Fibroblast of villous mesenchyme (primary cell): ENCODE data around the gene PAH. TPM values are rescaled to one million over a fixed set of nuclear protein-coding genes. Genes with fewer than 3 reads are reported as not detected.

Experiments used
- DNase-seq: peaks from one replicate; pipeline ENCODE4 v3.0.0-alpha.2; 2010; ENCODE audit warnings: low read depth
- H3K4me3 ChIP-seq: 2 replicates; pipeline ENCODE4 v1.5.1; 2011; ENCODE audit warnings: low read depth, mild to moderate bottlenecking, low read length
- total RNA-seq: library from RNA; depleted of rRNA; stranded (reverse); fragments of >200 nt; gene quantifications from 2 replicates; pipeline ENCODE4 v1.2.3, GENCODE V29; 2012
- TF ChIP-seq, protein P1 (sequence below): IDR thresholded peaks from 2 replicates; pipeline ENCODE4 v1.5.1; 2012; ENCODE audit warnings: low read depth, mild to moderate bottlenecking, low read length; ENCODE audit not compliant: insufficient read depth

The PAH gene
- total RNA-seq, 1 donor: not detected

DNA sequence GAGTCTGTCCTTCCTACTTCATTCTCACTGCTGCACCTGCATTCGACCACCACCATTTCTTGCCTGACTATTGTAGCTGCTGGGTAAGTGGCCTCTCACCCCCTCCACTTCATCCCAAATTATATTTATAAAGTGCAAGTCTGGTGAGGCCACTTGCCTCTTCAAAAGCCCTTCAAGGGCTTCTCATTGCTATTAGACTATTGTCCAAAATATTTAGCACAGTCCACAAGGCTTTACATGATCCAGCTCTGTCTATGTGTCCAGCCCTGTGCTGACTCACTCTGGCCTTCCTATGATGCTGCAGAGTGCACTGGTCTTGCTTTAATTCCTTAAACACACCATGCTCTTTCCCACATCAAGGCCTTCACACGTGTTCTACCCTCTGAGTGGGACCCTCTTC, 46.0 kb downstream of the PAH start:
- no peak for DNase-seq
- H3K4me3 ChIP-seq: no peak overlapping the region
- TF ChIP-seq, protein P1, sequence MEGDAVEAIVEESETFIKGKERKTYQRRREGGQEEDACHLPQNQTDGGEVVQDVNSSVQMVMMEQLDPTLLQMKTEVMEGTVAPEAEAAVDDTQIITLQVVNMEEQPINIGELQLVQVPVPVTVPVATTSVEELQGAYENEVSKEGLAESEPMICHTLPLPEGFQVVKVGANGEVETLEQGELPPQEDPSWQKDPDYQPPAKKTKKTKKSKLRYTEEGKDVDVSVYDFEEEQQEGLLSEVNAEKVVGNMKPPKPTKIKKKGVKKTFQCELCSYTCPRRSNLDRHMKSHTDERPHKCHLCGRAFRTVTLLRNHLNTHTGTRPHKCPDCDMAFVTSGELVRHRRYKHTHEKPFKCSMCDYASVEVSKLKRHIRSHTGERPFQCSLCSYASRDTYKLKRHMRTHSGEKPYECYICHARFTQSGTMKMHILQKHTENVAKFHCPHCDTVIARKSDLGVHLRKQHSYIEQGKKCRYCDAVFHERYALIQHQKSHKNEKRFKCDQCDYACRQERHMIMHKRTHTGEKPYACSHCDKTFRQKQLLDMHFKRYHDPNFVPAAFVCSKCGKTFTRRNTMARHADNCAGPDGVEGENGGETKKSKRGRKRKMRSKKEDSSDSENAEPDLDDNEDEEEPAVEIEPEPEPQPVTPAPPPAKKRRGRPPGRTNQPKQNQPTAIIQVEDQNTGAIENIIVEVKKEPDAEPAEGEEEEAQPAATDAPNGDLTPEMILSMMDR: no peak

DNA sequence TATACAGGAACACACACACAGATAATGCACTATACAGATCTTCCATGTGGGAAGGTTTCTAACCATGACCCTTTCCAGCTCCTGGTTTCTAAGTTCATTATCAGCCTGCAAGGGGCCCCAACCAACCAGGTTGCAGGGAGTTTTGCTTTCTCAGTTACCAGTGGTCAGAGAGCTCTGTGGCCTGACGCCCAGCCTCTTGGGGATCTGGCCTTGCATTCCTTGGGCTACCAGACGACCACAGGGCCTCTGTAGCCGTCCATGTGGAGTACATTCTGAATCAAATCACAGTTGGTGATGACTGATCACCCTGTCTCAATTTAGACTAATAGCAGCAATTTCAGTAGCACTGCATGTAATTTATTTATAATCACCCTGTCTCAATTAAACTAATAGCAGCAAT, 47.5 kb downstream of the PAH start:
- TF ChIP-seq, protein P1: no peak
- no peak for DNase-seq
- no peak overlapping the region for H3K4me3 ChIP-seq

DNA sequence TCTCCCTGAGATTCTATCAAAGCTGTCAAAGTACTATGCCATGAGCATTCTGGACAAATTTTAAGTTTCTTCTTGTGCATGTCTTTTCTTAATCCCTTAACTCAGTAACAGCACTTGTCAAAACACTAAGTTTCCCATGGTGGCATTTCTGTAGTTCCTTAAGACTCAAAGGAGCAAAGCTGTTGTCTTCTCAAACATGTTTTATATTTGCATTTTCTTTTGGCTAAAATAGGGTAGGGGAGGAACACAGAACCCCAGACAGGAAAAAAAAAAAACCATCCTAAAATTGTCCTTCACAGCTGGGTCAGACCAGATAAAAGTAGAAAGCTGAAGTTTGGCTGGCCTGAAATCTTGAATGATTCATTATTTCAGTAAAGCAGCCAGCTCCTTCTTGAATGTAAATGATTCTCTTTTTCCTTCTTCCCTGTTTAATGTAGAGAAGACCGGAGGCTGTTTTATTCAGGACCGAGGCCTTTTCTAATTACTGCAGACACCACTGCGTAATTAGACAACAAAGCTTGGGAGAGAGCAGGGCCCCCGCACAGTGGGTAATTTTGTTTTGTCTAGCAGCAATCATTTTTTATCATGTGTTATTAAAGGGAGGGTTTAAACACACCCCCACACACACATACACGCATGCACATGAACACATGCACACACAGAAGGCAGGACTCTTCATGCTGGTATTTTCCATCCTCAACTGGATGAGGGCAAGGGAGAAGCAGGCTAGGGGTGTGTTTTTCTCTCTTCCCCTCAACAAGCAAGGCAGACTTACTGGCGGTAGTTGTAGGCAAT, 51.0 kb downstream of the PAH start:
- DNase-seq: no peak
- H3K4me3 ChIP-seq: no peak overlapping the region
- TF ChIP-seq, protein P1: no peak

DNA sequence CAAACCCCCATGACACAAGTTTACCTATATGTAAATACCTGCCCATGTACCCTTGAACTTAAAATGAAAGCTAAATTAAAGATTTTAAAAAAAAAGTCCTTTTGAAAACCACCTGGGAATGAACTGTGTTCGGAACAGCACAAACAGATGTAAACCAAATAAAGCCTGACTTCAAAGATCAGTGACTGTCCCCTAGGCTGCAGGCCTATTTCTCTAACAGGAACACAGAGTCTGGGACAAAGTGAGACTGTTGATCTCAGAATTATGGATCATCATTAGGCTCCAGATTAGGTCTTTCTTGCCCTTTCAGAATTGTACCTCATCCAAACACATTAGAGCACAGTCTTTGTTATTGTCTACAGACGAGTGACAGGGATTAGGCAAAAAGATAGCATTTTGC, 54.6 kb downstream of the PAH start:
- TF ChIP-seq, protein P1: no peak
- DNase-seq: no peak
- H3K4me3 ChIP-seq: no peak overlapping the region

DNA sequence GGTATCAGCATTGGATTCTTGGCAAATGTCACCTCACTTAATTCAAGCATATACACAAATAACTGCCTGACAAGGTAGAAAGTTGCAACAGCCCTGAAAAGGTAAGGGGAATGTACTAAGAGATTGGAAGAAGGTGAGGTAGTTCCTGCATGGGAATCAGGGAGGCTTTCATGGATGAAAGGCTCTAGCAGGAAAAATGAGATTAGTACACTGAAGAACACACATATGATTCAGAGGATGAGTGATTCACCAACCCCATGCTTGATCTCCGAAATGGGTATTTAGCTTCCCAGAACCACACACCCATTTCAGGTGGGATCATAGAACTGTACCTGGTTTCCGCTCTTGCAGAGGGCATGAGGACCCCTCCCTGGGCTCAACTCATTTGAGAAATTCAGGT, 65.8 kb downstream of the PAH start:
- no peak for DNase-seq
- TF ChIP-seq, protein P1: no peak
- H3K4me3 ChIP-seq: no peak overlapping the region

DNA sequence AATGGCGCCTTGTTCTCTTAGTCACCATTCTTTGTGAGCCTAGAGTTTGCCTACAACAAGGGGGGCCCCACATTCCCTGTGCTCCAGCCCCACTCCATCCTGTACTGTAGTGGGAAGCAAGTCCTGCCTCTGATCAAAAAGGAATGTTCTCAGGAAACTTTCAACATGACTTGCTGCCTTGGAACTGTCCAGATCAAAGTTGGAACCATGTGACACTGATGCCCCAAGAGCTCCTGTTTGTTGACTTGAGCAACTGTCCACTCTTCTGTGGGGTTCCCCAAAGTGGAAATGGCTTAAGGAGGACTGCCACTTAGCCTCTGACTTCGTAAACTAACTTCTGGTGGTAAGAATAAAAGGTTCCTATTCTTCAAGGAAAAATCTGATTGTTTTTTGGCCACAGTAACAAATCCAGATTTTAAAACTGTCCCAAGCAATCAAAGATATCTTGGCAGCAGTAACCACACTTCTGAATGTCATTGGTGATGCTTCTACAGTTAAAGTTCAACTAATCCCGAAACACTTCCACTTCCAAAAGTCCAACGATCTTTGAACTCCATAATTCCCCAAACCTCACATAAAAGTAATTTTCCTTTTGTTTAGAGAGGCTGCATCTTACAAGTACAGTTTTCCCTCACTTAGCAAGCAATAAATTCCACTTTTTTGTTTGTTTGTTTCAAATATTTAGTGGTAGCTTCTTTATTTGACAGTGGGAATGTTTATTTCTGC, 67.2 kb downstream of the PAH start:
- TF ChIP-seq, protein P1: no peak
- no peak overlapping the region for H3K4me3 ChIP-seq
- DNase-seq: no peak

DNA sequence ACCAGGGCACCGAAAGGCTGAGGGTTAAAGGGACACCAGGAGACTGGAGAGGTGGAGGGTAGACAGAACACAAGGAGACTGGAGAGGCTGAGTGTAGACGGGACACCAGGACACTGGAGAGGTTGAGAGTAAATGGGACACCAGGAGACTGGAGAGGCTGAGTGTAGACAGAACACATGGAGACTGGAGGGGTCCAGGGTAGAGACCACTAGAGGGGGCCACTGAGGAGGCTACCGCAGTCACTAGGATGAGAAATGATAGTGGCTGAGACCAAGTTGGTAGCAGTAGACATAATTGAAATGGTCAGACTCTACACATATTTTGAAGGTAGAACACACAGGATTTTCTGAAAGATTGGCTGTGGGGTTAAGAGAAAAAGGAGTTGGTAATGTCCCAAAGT, 68.2 kb downstream of the PAH start:
- DNase-seq: no peak
- TF ChIP-seq, protein P1: no peak
- no peak overlapping the region for H3K4me3 ChIP-seq
